K562 (cell line): ENCODE measurements around the gene KNOP1. TPM values are rescaled to one million over a fixed set of nuclear protein-coding genes. Genes with fewer than 3 reads are reported as not detected.

Source experiments
- ATAC-seq: fragments of 200-7000 bp; cut with Tn5 transposase; 3 replicates; pipeline ENCODE4 v1.9.1; 2020; ENCODE audit warnings: moderate library complexity
- BruUV-seq: library from RNA; stranded (reverse); fragments of 400-500 nt; replicated peaks from 2 replicates; lab custom pipeline; 2021; lab: Mats Ljungman, UMichigan
- CTCF ChIA-PET: fragments of 300-600 bp; formaldehyde crosslinking; extraction: SDS; loops from one replicate; lab custom pipeline; 2021; ENCODE audit warnings: low intra/inter-chr PET ratio; lab: Yijun Ruan, JAX
- POLR2A ChIA-PET: fragments of 300-600, 350-650 bp; sonication (Branson Sonifier 250); formaldehyde crosslinking; extraction: SDS; loops from one replicate; lab custom pipeline; 2021; ENCODE audit warnings: antibody characterized with exemption, inconsistent platforms; lab: Yijun Ruan, JAX
- DNase-seq, 4 experiments: peaks; one replicate each; pipeline versions ENCODE4 v3.0.0 to v3.0.0-alpha.2; 2011 to 2018; ENCODE audit warnings: low spot score in 3 of 4, mixed read lengths in 3 of 4; ENCODE audit errors: extremely low read depth in 1 of 4
- FAIRE-seq: peaks from 2 replicates; lab custom pipeline; 2011; peaks lifted over from hg19 to GRCh38; lab: Jason Lieb, UNC
- H2AFZ ChIP-seq: 2 replicates; pipeline ENCODE4 v1.6.0; 2011; ENCODE audit warnings: low read depth, low read length, control low read depth, inconsistent platforms
- H3K27ac ChIP-seq: fragments of 200-600 bp; 3 replicates; pipeline ENCODE4 v1.8.0; 2011; ENCODE audit warnings: low read depth, mild to moderate bottlenecking, control low read depth, inconsistent platforms, low read length, moderate library complexity, mixed read lengths; ENCODE audit errors: extremely low read depth
- H3K27me3 ChIP-seq, 2 experiments: fragments of 300-600 bp in 1 of 2; 2 replicates in 1 of 2; 3 replicates in 1 of 2; pipeline versions ENCODE4 v1.6.0 to v1.8.0; 2011; ENCODE audit warnings: inconsistent platforms in 2 of 2, low read length in 2 of 2, mild to moderate bottlenecking in 1 of 2, mixed read lengths in 1 of 2, moderate library complexity in 1 of 2; ENCODE audit not compliant: control insufficient read depth in 2 of 2, insufficient read depth in 2 of 2
- H3K36me3 ChIP-seq: fragments of 300-600 bp; 3 replicates; pipeline ENCODE4 v1.8.0; 2011; ENCODE audit warnings: mild to moderate bottlenecking, low read length, inconsistent platforms; ENCODE audit not compliant: control insufficient read depth, insufficient read depth
- H3K4me1 ChIP-seq, 2 experiments: fragments of 200-600 bp in 1 of 2; replicated peaks in 1 of 2; 2 replicates in 1 of 2; 3 replicates in 1 of 2; pipeline versions ENCODE4 v1.5.1 to v1.8.0; 2011; ENCODE audit warnings: inconsistent platforms in 2 of 2, low read length in 2 of 2, mild to moderate bottlenecking in 1 of 2, mixed read lengths in 1 of 2, moderate library complexity in 1 of 2; ENCODE audit not compliant: control insufficient read depth in 2 of 2, insufficient read depth in 2 of 2
- H3K4me2 ChIP-seq: 2 replicates; pipeline ENCODE4 v1.6.1; 2011; ENCODE audit warnings: low read length, control low read depth, inconsistent platforms, mixed read lengths; ENCODE audit not compliant: insufficient read depth
- H3K4me3 ChIP-seq: fragments of 200-600 bp; sonication (generic), shearing (Covaris generic); 2 replicates; pipeline ENCODE4 v1.5.1; 2016; ENCODE audit warnings: control low read depth, inconsistent platforms
- H3K79me2 ChIP-seq: fragments of 200-600 bp; 3 replicates; pipeline ENCODE4 v1.8.0; 2011; ENCODE audit warnings: low read length, inconsistent platforms; ENCODE audit not compliant: control insufficient read depth, insufficient read depth
- H3K9ac ChIP-seq, 2 experiments: 2 replicates each; pipeline versions ENCODE4 v1.6.0 to v1.6.1; 2011; ENCODE audit warnings: low read depth in 2 of 2, low read length in 2 of 2, control low read depth in 1 of 2, inconsistent platforms in 1 of 2, mild to moderate bottlenecking in 1 of 2, mixed read lengths in 1 of 2; ENCODE audit not compliant: insufficient read depth in 1 of 2
- H3K9me1 ChIP-seq: one replicate; pipeline ENCODE4 v1.6.0; 2011; ENCODE audit warnings: inconsistent platforms, mild to moderate bottlenecking, low read length, moderate library complexity; ENCODE audit not compliant: control insufficient read depth, insufficient read depth
- H3K9me3 ChIP-seq: replicated peaks from 2 replicates; pipeline ENCODE4 v1.5.1; 2011; ENCODE audit warnings: low read depth, low read length, inconsistent platforms; ENCODE audit not compliant: control insufficient read depth, insufficient read depth
- H4K20me1 ChIP-seq: replicated peaks from 2 replicates; pipeline ENCODE4 v1.6.1; 2011; ENCODE audit warnings: low read length, inconsistent platforms, mixed read lengths; ENCODE audit not compliant: control insufficient read depth, insufficient read depth
- ATF7 ChIP-seq: fragments of 450-650 bp; IDR thresholded peaks from 2 replicates; pipeline ENCODE4 v1.7.1; 2014; ENCODE audit warnings: mild to moderate bottlenecking, moderate library complexity
- GTF2B ChIP-seq: IDR thresholded peaks from 2 replicates; pipeline ENCODE4 v1.6.1; 2011; ENCODE audit not compliant: insufficient read length; ENCODE audit errors: extremely low read depth
- KAT8 ChIP-seq: fragments of 450-650 bp; IDR thresholded peaks from 2 replicates; pipeline ENCODE4 v1.6.1; 2016; ENCODE audit warnings: low read depth, mild to moderate bottlenecking
- NCOA1 ChIP-seq: fragments of 450-650 bp; IDR thresholded peaks from 2 replicates; pipeline ENCODE4 v1.6.1; 2016; ENCODE audit warnings: low read depth
- NFRKB ChIP-seq: fragments of 450-650 bp; IDR thresholded peaks from 2 replicates; pipeline ENCODE4 v1.6.1; 2016; ENCODE audit warnings: low read depth
- NUFIP1 ChIP-seq: fragments of 450-650 bp; IDR thresholded peaks from 2 replicates; pipeline ENCODE4 v1.6.1; 2018; ENCODE audit not compliant: partially characterized antibody
- RBM25 ChIP-seq: fragments of 200-400 bp; formaldehyde crosslinking; IDR thresholded peaks from 2 replicates; pipeline ENCODE4 v1.6.1; 2018; ENCODE audit warnings: low read length, low read depth, moderate library complexity; ENCODE audit not compliant: severe bottlenecking
- SNRNP70 ChIP-seq: fragments of 200-400 bp; formaldehyde crosslinking; optimal IDR thresholded peaks from 2 replicates; pipeline ENCODE3; 2017; ENCODE audit warnings: low read depth, low read length
- THAP12 ChIP-seq: fragments of 250-450 bp; sonication (Bioruptor Pico); IDR thresholded peaks from 2 replicates; pipeline ENCODE4 v1.9.0; 2021; ENCODE audit warnings: mild to moderate bottlenecking, inconsistent platforms
- ZNF146 ChIP-seq: IDR thresholded peaks from one replicate; pipeline ENCODE4 v1.6.1; 2018; ENCODE audit warnings: missing compliant biosample characterization; ENCODE audit not compliant: unreplicated experiment
- ZNF263 ChIP-seq: sonication (generic); formaldehyde crosslinking; IDR thresholded peaks from 2 replicates; pipeline ENCODE4 v1.8.0; 2022; ENCODE audit warnings: mild to moderate bottlenecking, missing genetic modification reagents, borderline replicate concordance
- ZNF507 ChIP-seq: conservative IDR thresholded peaks from 2 replicates; pipeline ENCODE4 v1.6.1; 2017; ENCODE audit warnings: missing genetic modification characterization, missing compliant biosample characterization
- ZNF764 ChIP-seq: fragments of 250-450 bp; sonication (Bioruptor Pico); IDR thresholded peaks from 2 replicates; pipeline ENCODE4 v1.4.0; 2020; ENCODE audit warnings: low read depth, mild to moderate bottlenecking, moderate library complexity
- WGBS: fragments of 100-300 bp; shearing (Covaris generic); methylation state at CpG from one replicate; pipeline ENCODE4 v1.1.6; 2016; ENCODE audit warnings: low coverage, mixed read lengths; ENCODE audit not compliant: insufficient coverage; ENCODE audit errors: missing lambda C conversion rate; 5-methylcytosine and 5-hydroxymethylcytosine counted together
- in situ Hi-C: fragments of 300-500 bp; cut with MboI; formaldehyde crosslinking; loops from 4 replicates; pipeline ENCODE4 v1.15.0; 2018; ENCODE audit warnings: inconsistent platforms, mixed read lengths
- intact Hi-C: fragments of 100-400 bp; cut with micrococcal nuclease; formaldehyde crosslinking; loops from 2 replicates; pipeline ENCODE4 v1.14.2; 2022
- polyA plus RNA-seq, 8 experiments: library from polyadenylated mRNA; depleted of rRNA in 4 of 8; stranded (reverse) in 5 of 8; unstranded in 3 of 8; fragments of >200 nt; fragmentation: Nextera tagmentation in 2 of 8; fragmentation: Illumina TruSeq in 1 of 8; extraction: Ambion mirVana in 2 of 8; extraction: Trizol in 1 of 8; gene quantifications; 2 replicates each; pipeline versions ENCODE4 v1.2.1 to v1.2.3, GENCODE V29; 2011 to 2014; ENCODE audit warnings: inconsistent platforms in 1 of 8, missing spikeins in 1 of 8
- total RNA-seq, 7 experiments: library from RNA; depleted of rRNA in 6 of 7; stranded (reverse); fragments of >200 nt in 6 of 7; fragmentation: Illumina TruSeq in 2 of 7; extraction: Trizol in 2 of 7; gene quantifications; 2 replicates each; pipeline versions ENCODE4 v1.2.1 to v1.2.3, GENCODE V29; 2011 to 2021; ENCODE audit warnings: low replicate concordance in 1 of 7

KNOP1 gene
- total and polyA plus RNA-seq, 9 of the 15 experiments (the other 6 are each of a cell fraction or from before 2014, with no cell fraction given) = 22.4 to 57.6 (median 39.3) TPM

GRCh38 chr16:19687279-19687678 is 30.7 kb downstream of the KNOP1 start (continued):
- TF ChIP-seq ZNF764 (CRISPR knock-in tag) (no peak), ZNF263 (CRISPR knock-in tag) (no peak), NCOA1 (no peak), SNRNP70 (no peak), KAT8 (no peak), THAP12 (CRISPR knock-in tag) (no peak), ZNF507 (tag) (no peak)
- TF ChIP-seq, all 486 proteins: peak for 0

GRCh38 chr16:19685176-19685575 is 32.9 kb downstream of the KNOP1 start:
- intact Hi-C loops (no loop called here), in situ Hi-C loops (no loop called here)
- Histone ChIP-seq H3K4me1 (no peaks in the 10 kb centered on the region), H3K9me1 (no peaks in the 10 kb centered on the region), H3K27me3 (no peaks in the 10 kb centered on the region; a peak in 1 of 5 replicates), H3K4me2 (no peak overlapping the region), H3K4me3 (no peak overlapping the region), H3K27ac (no peak overlapping the region), H3K9me3 (no peaks in the 10 kb centered on the region), H3K79me2 (no peaks in the 10 kb centered on the region), H3K36me3 (peaks cover 4% of the 10 kb centered on the region; the same call in 2 of the 3 replicates), H3K9ac (no peak overlapping the region), H2AFZ (no peak overlapping the region), H4K20me1 (peaks cover 3% of the 10 kb centered on the region; the same call in 1 of the 2 replicates)
- ChIA-PET CTCF (no interaction called here), POLR2A (interaction anchor here (0.8 kb wide), 1 partner anchor 24 kb away, joined by 4 read pairs; no protein-coding TSS in a partner anchor)
- DNase-seq (no peak), ATAC-seq (no peak), FAIRE-seq (no peak)
- no peak for TF ChIP-seq GTF2B
- TF ChIP-seq ZNF146 (CRISPR knock-in tag) = peak; percentile 91
- no peak for TF ChIP-seq ATF7
- peak; percentile 75 for TF ChIP-seq RBM25
- TF ChIP-seq NFRKB = no peak
- TF ChIP-seq NUFIP1 = no peak
- BruUV-seq = no TSS peak
- 90% methylated on average over 4 of the region's 4 CpGs for WGBS
